GM21737 (cell line): ENCODE measurements around the gene THSD4.

Experiments
- ATAC-seq: cut with Tn5 transposase; IDR thresholded peaks from one replicate; pipeline ENCODE4 v1.9.1; 2021; ENCODE audit warnings: mild to moderate bottlenecking, moderate library complexity; ENCODE audit not compliant: unreplicated experiment

The THSD4 gene

DNA sequence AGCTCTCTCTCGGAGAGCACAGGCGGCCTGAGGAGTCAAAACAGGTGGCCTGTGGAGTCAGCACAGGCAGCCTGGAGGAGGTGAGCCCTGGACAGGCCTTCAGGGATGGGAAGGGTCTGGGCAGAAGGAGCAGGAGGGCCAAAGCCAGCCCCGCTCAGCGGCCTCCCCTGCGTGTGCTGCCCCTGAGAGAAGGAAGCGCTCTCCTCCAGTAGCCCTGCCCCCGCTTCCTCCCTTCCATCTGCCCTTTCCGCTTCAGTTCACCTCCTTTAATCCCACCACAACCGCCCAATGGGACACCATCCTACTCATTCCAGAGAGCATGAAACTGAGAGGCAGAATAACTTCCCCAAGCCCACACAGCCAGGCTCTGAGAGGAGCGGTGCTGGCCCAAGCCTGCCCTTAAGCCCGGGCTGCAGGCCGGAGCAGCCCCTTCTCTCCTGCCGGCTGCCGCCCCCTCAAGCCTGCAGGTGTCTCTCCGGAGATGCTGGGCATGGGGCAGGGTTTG, 691.9 kb downstream of the THSD4 start:
- ATAC-seq = no peak

GRCh38 chr15:71807691-71808091, 692.4 kb downstream of the THSD4 start:
- ATAC-seq = no peak

GRCh38 chr15:71808311-71809020, 693.2 kb downstream of the THSD4 start:
- no peak for ATAC-seq

- ATAC-seq = no peak
Measured at GRCh38 chr15:71809346-71809745, 694.1 kb downstream of the THSD4 start.

DNA sequence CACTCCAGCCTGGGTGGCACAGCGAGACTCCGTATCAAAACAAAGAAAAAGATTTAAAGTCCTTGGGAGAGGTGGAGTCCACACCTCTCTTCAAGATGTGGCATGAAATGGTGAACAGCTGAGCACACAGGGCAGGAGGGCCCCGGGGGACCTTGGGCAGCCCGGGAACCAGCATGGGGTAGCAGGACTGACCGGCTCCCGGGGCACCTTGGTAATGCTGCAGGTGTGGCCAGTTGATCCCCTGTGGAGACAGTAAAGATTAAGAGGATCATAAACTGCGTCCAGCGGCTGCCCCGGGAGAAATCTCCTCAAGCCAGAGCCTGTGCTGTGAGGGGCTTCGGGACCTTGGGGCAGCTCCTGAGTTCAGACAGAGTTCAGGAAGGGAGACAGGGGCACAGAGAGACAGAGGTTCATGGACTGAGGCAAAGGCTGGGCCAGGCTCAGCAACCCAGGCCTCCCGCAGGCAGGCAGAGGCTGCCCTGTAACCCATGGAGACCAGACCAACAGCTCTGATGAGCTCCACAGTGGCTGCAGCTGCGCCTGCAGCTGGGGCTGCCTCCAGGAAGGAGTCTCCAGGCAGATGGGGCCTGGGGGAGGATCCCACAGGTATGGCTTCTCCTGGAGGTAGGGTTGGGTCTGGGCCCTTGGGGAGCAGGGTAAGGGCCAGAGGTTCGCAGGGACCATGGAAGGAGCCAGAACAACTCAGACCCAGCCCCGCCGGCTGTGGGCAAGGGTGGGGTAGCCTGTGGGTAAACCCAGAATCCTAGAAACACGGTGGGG, 695.2 kb downstream of the THSD4 start, which contains the start of gene NR2E3:
Gene NR2E3, plus strand, starts transcription at position 299 of the 780 bp plus-strand sequence. Its CDS starts 190 bp downstream, at position 489.
- ATAC-seq = no peak

GRCh38 chr15:71811036-71811736, 695.9 kb downstream of the THSD4 start:
- ATAC-seq = no peak

GRCh38 chr15:71811752-71812735, 696.8 kb downstream of the THSD4 start:
- ATAC-seq = no peak

DNA sequence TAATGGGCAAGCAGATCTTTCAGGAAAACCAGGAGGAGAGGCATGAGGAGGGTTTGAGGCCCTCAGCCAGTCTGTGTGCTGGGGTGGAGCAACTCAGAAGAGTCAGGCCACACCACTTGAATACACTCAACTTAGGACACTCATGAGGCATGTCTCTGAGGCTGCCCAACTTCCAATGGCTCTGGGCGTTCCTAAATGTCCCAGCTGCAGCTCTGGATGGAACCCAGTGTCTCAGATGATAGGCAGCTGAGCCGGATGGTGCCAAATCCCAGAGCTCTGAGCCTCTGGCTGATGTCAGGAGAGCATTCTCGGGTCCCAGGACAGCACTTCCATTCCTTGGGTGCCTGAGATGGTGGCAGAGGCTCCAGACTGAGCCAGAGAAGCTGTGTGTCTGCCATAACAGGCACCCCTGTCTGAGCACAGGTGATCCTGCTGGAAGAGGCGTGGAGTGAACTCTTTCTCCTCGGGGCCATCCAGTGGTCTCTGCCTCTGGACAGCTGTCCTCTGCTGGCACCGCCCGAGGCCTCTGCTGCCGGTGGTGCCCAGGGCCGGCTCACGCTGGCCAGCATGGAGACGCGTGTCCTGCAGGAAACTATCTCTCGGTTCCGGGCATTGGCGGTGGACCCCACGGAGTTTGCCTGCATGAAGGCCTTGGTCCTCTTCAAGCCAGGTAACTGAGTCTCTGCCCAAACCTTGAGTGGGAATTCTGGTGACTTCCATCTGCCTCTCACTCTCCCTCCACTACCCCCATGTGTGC, 697.9 kb downstream of the THSD4 start:
- no peak for ATAC-seq

GRCh38 chr15:71813723-71814470, 698.6 kb downstream of the THSD4 start:
- no peak for ATAC-seq

DNA sequence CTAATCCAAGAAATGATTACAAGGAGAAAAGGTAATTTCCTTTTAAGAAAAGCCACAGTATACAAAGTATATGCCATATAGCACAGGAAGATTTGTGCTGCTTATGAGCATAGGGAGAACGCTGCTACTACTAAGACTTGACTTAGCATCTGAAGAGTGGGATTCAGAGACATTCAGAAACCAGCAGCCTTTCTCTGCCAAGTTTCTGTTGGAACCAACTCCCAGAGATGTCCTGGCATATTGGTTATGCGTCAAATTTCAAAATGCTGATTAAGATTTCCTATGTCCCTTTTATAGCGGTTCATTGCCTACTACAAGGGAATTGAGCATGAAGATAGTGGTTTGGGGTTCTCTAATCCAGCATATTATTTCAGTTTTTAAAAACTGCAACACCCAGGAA, 700.0 kb downstream of the THSD4 start:
- ATAC-seq = no peak

GRCh38 chr15:71817351-71817750, 702.1 kb downstream of the THSD4 start:
- ATAC-seq = no peak

- no peak for ATAC-seq
Measured at GRCh38 chr15:71820127-71820526, 704.9 kb downstream of the THSD4 start.

DNA sequence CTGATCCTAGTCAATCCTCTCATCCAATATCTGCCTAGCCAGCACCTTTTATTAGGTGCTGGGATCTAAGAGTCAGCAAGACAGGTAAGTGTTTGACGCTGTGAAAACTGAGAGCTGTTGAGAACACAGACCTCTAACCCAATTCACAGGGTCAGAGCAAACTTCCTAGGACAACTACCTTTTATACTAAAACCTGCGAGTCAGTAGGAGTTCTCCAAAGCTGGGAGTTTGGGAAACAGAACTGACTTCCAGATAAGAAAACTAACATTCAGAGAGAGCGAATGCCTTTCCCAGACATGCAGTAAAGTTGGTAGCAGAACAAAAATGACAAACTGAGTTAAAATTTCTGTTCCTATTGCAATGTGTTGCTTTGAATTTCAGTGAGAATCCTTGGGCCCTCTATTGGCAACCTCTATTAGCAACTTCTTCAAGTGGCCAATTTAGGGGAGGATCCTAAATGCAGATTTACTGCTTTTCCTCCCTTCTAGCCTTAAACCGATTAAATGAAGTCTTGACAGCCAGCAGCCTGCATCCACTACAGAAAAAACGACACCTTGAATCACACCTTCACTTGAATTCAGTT, 706.4 kb downstream of the THSD4 start:
- ATAC-seq = no peak

DNA sequence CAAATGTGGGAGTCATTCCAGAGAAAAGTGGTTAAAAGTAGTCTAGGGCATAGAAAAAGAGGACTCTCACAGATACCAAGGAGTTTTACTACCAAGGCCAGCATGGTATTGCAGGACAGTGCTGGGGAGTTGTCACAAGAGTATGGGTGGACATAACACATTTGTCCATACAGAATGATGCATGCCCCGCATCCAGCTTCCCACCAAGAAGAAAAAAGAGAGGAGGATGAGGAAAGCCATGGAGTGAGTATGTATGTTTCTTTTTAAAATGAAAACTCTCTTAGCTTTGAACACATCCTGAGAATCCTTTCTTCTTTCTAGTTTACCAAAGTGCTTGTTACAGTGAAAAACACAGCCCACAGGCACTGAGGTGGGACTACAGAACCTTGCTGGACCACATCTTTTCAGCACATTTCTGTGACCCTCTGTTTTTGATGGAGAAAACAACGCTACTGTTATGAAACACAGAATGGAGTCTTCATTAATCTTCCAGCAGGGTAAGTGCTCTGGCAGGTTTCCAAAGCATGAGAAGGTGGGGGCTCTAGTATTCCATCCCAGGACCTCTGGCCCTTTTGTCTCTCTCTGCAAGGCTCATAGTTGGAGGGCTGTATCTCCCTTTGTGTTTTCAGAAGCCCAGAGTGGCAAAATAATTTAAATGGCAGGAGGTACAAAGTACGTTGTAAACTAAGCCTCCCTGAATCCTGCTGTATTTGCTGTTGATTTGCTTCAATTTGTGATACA, 707.8 kb downstream of the THSD4 start:
- no peak for ATAC-seq

DNA sequence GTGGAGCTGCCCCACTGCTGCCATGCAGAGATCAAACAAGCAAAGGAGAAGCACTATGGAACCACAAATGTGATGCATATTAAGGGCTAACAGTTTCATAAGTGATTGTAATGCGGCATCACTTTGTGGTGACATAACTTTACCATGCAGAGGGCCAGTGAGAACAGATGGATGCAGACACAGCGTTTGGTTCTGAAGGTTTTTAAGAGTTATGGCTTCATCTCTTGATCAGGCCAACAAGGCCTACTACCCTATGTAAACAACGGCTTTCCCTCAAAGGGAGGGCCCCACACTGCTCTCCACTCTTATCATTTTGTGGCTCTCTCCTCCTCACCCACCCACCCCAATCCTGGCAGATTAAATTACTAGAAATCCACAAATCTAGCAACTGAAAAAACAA, 708.5 kb downstream of the THSD4 start:
- ATAC-seq = no peak

DNA sequence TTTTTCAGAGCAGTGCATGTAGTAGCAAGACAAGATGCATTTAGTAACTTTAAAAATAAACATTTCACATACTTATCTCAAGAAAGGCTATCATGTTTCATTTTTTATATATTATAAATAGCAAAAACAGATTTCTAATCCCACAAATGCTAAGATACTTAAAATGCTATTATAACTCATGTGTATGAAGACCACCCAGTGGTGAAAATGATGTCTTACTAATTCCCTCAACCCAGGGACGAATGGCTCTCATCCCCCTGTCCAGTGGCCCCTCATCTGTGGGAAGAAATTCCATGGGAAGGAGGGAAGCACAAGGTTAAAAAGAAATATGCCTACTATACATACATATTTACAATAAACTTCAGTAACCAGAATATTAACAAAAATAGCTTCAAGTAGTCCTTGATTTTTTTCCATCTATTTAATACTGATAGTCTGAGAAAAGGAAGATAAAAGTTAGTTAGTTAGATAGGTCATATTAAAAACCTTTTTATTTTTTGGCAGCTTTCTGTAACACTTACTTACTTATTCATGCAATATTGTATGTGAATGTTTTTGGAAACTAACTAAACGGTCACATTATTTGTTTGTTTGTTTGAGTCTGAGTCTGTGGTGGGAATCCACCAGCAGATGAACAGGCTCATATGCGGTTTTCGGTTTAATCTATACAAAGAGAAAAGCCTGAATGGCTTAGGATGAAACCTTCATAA, 709.9 kb downstream of the THSD4 start:
- no peak for ATAC-seq

GRCh38 chr15:71826196-71826595, 710.9 kb downstream of the THSD4 start:
- ATAC-seq = no peak
